Measurements from ENCODE around the gene MRPL16.

Gene MRPL16

GRCh38 chr11:59769828-59770227 lies 40.8 kb downstream of the MRPL16 start:
- no peak for DNase-seq

GRCh38 chr11:59769111-59769510 lies 41.5 kb downstream of the MRPL16 start:
- no peak for DNase-seq

- no peak for DNase-seq
Measured at GRCh38 chr11:59767225-59767611, 43.4 kb downstream of the MRPL16 start.

GRCh38 chr11:59766542-59767224 lies 43.9 kb downstream of the MRPL16 start:
- DNase-seq, result no peak

- no peak for DNase-seq
Measured at GRCh38 chr11:59765068-59765735, 45.4 kb downstream of the MRPL16 start.

GRCh38 chr11:59761993-59762392 lies 48.6 kb downstream of the MRPL16 start:
- no peak for DNase-seq

GRCh38 chr11:59760771-59761170 lies 49.8 kb downstream of the MRPL16 start:
- no peak for DNase-seq

GRCh38 chr11:59759900-59760299 lies 50.7 kb downstream of the MRPL16 start:
- no peak for DNase-seq

GRCh38 chr11:59758401-59759037 lies 52.1 kb downstream of the MRPL16 start:
- DNase-seq, result no peak

- DNase-seq, result no peak
Measured at GRCh38 chr11:59756845-59757244, 53.7 kb downstream of the MRPL16 start.

- no peak for DNase-seq
Measured at GRCh38 chr11:59756558-59756840, 54.1 kb downstream of the MRPL16 start.

Measured in NCI-H1092 treated with DMSO at 0.1 percent for 48 hours (cell line).